Measurements from ENCODE around the gene BYSL. TPM values are rescaled to one million over a fixed set of nuclear protein-coding genes. Genes with fewer than 3 reads are reported as not detected.
A peak's percentile ranks its signal among the peaks of the same experiment; 100 is the strongest.

Gene BYSL
- total and polyA plus RNA-seq, 2 experiments from 2014 or later: 20.7 to 28.5 TPM

GRCh38 chr6:41939176-41939847 lies 18.0 kb downstream of the BYSL start:
- Histone ChIP-seq H3K4me3 (peak overlapping the region; percentile 57), H3K27ac (peak overlapping the region; percentile 91), H3K9me3 (ENCODE audit: low read depth) (no peaks in the 10 kb centered on the region), H3K79me2 (peaks cover 32% of the 10 kb centered on the region), H3K27me3 (no peaks in the 10 kb centered on the region), H3K4me1 (ENCODE audit: insufficient read depth) (peaks cover 24% of the 10 kb centered on the region), H3K4me2 (peak overlapping the region; percentile 97), H2AFZ (no peak overlapping the region), H4K20me1 (ENCODE audit: insufficient read depth, poor library complexity, severe bottlenecking) (peaks cover 5% of the 10 kb centered on the region), H3K9me2 (replicated peaks; ENCODE audit: insufficient read depth) (no peaks in the 10 kb centered on the region), H3K36me3 (replicated peaks; ENCODE audit: insufficient read depth, low read depth) (no peaks in the 10 kb centered on the region)
- TF ChIP-seq EZH2 (IDR thresholded peaks at IDR 0.05; ENCODE audit: borderline replicate concordance) (no peak), EZH2phosphoT487 (IDR thresholded peaks at IDR 0.05; ENCODE audit: low read depth, severe bottlenecking, unreplicated experiment) (no peak), CTCF (IDR thresholded peaks at IDR 0.05; ENCODE audit: poor library complexity) (no peak)
- DNase-seq (ENCODE audit: low spot score): peak; percentile 63
- 35% methylated on average over 11 of the region's 11 CpGs for WGBS (ENCODE audit: low lambda C conversion rate, missing lambda C conversion rate)

GRCh38 chr6:41939848-41940758 lies 18.8 kb downstream of the BYSL start:
- H3K9me2 ChIP-seq (replicated peaks; ENCODE audit: insufficient read depth): no peaks in the 10 kb centered on the region
- peak overlapping the region; percentile 97 for H3K4me2 ChIP-seq
- TF ChIP-seq EZH2 (IDR thresholded peaks at IDR 0.05; ENCODE audit: borderline replicate concordance): no peak
- no peak for TF ChIP-seq CTCF (IDR thresholded peaks at IDR 0.05; ENCODE audit: poor library complexity)
- no peak for TF ChIP-seq EZH2phosphoT487 (IDR thresholded peaks at IDR 0.05; ENCODE audit: low read depth, severe bottlenecking, unreplicated experiment)
- H3K27ac ChIP-seq: peak overlapping the region; percentile 91
- H3K4me3 ChIP-seq: peak overlapping the region; percentile 57
- 6% methylated on average over 23 of the region's 27 CpGs for WGBS (ENCODE audit: low lambda C conversion rate, missing lambda C conversion rate)
- DNase-seq (ENCODE audit: low spot score): peak; percentile 78
- H3K4me1 ChIP-seq (ENCODE audit: insufficient read depth): peaks cover 24% of the 10 kb centered on the region
- H3K27me3 ChIP-seq: no peaks in the 10 kb centered on the region
- H3K36me3 ChIP-seq (replicated peaks; ENCODE audit: insufficient read depth, low read depth): no peaks in the 10 kb centered on the region
- peaks cover 32% of the 10 kb centered on the region for H3K79me2 ChIP-seq
- no peaks in the 10 kb centered on the region for H3K9me3 ChIP-seq (ENCODE audit: low read depth)
- H2AFZ ChIP-seq: peak overlapping the region; percentile 51
- peaks cover 5% of the 10 kb centered on the region for H4K20me1 ChIP-seq (ENCODE audit: insufficient read depth, poor library complexity, severe bottlenecking)

- H2AFZ ChIP-seq: peak overlapping the region; percentile 51
- H3K4me1 ChIP-seq (ENCODE audit: insufficient read depth): peaks cover 24% of the 10 kb centered on the region
- peak overlapping the region; percentile 57 for H3K4me3 ChIP-seq
- peaks cover 32% of the 10 kb centered on the region for H3K79me2 ChIP-seq
- no peaks in the 10 kb centered on the region for H3K36me3 ChIP-seq (replicated peaks; ENCODE audit: insufficient read depth, low read depth)
- H3K4me2 ChIP-seq: peak overlapping the region; percentile 97
- H3K9me2 ChIP-seq (replicated peaks; ENCODE audit: insufficient read depth): no peaks in the 10 kb centered on the region
- WGBS (ENCODE audit: low lambda C conversion rate, missing lambda C conversion rate): 3% methylated on average over 34 of the region's 38 CpGs
- H3K27me3 ChIP-seq: no peaks in the 10 kb centered on the region
- TF ChIP-seq EZH2phosphoT487 (IDR thresholded peaks at IDR 0.05; ENCODE audit: low read depth, severe bottlenecking, unreplicated experiment): no peak
- no peak for TF ChIP-seq EZH2 (IDR thresholded peaks at IDR 0.05; ENCODE audit: borderline replicate concordance)
- peak; percentile 10 for TF ChIP-seq CTCF (IDR thresholded peaks at IDR 0.05; ENCODE audit: poor library complexity)
- peak; percentile 61 for DNase-seq (ENCODE audit: low spot score)
- H4K20me1 ChIP-seq (ENCODE audit: insufficient read depth, poor library complexity, severe bottlenecking): peaks cover 3% of the 10 kb centered on the region
- no peaks in the 10 kb centered on the region for H3K9me3 ChIP-seq (ENCODE audit: low read depth)
- peak overlapping the region; percentile 91 for H3K27ac ChIP-seq
These were observed 19.5 kb downstream of the BYSL start for GRCh38 chr6:41940759-41941279.
